SHP77 (cell line): ENCODE data around the gene CABLES2.
A peak's percentile ranks its signal among the peaks of the same experiment; 100 is the strongest.
"Not testable (repeated sequence)": the region's sequence is repeated elsewhere in the genome, so short reads cannot be mapped to it uniquely, and the experiment has no call there.

Experiments
- DNase-seq, 2 experiments: peaks; one replicate each; lab custom pipeline; 2025; lab: John Stamatoyannopoulos, UW

The CABLES2 gene

GRCh38 chr20:62388839-62389600 is 18.1 kb downstream of the CABLES2 start:
- DNase-seq: no peak

GRCh38 chr20:62387933-62388635 is 19.0 kb downstream of the CABLES2 start:
- DNase-seq: no peak

- no peak for DNase-seq
Observed at GRCh38 chr20:62387219-62387913, 19.7 kb downstream of the CABLES2 start.

- DNase-seq: peak; percentile 98 to 99
Observed at GRCh38 chr20:62386383-62387218, 20.5 kb downstream of the CABLES2 start, which contains the start of gene RPS21. Gene RPS21, plus strand, starts transcription at chr20:62387103. Its CDS starts 236 bp downstream, at chr20:62387339.

- DNase-seq: peak; percentile 91
Observed at GRCh38 chr20:62382306-62383198, 24.5 kb downstream of the CABLES2 start.

GRCh38 chr20:62381842-62382241 is 25.2 kb downstream of the CABLES2 start:
- DNase-seq: no peak

- DNase-seq: peak; percentile 53 to 68
Observed at GRCh38 chr20:62381202-62381797, 25.8 kb downstream of the CABLES2 start.

- DNase-seq: no peak
Observed at GRCh38 chr20:62378215-62378614, 28.9 kb downstream of the CABLES2 start.

- DNase-seq: no peak
Observed at GRCh38 chr20:62377615-62378178, 29.4 kb downstream of the CABLES2 start.

GRCh38 chr20:62377064-62377461 is 30.0 kb downstream of the CABLES2 start:
- no peak for DNase-seq

GRCh38 chr20:62376112-62377063 is 30.7 kb downstream of the CABLES2 start:
- DNase-seq: peak; percentile 78 to 93

GRCh38 chr20:62374331-62375152 is 32.5 kb downstream of the CABLES2 start:
- DNase-seq: peak; percentile 50 to 73

- not testable (repeated sequence) for DNase-seq
Observed at GRCh38 chr20:62373631-62374179, 33.4 kb downstream of the CABLES2 start.

- DNase-seq: no peak
Observed at GRCh38 chr20:62372042-62372993, 34.8 kb downstream of the CABLES2 start.

GRCh38 chr20:62371588-62372041 is 35.5 kb downstream of the CABLES2 start:
- DNase-seq: no peak
